ENCODE results near the gene ATE1.
"Not testable (repeated sequence)": the region's sequence is repeated elsewhere in the genome, so short reads cannot be mapped to it uniquely, and the experiment has no call there.

The ATE1 gene

GRCh38 chr10:121930268-121931085, 2.6 kb upstream of the ATE1 start:
- DNase-seq (ENCODE audit: low read depth, low spot score), result not testable (repeated sequence)

DNA sequence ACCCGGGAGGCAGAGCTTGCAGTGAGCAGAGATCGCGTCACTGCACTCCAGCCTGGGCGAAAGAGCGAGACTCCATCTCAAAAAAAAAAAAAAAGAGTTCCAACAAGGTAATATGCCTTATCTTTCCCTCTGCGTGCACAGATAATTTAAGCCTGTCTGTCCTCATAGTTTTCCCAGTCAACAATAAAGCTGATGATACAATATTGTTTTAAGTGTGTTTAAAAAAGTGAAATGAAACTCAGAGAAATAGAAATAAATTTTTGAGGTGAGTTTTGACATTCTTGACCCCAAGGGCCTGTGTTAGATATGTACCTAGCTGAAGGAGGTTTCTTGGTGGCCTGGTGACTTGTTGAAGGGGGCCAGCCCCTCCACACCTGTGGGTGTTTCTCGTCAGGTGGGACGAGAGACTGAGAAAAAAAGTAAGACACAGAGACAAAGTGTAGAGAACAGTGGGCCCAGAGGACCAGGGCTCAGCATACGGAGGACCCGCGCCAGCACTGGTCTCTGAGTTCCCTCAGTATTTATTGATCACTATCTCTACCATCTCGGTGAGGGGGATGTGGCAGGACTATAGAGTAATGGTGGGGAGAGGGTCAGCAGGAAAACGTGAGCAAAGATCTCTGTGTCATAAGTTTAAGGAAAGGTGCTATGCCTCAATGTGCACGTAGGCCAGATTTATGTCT, 1.9 kb upstream of the ATE1 start:
- not testable (repeated sequence) for DNase-seq (ENCODE audit: low read depth, low spot score)

GRCh38 chr10:121928528-121928884, 675 bp upstream of the ATE1 start:
- no peak for DNase-seq (ENCODE audit: low read depth, low spot score)

- DNase-seq (ENCODE audit: low read depth, low spot score), result peak; percentile 1
Measured at GRCh38 chr10:121927318-121927840, 452 bp downstream of the ATE1 start.

- DNase-seq (ENCODE audit: low read depth, low spot score), result no peak
Measured at GRCh38 chr10:121926671-121927317, 1.0 kb downstream of the ATE1 start.

DNA sequence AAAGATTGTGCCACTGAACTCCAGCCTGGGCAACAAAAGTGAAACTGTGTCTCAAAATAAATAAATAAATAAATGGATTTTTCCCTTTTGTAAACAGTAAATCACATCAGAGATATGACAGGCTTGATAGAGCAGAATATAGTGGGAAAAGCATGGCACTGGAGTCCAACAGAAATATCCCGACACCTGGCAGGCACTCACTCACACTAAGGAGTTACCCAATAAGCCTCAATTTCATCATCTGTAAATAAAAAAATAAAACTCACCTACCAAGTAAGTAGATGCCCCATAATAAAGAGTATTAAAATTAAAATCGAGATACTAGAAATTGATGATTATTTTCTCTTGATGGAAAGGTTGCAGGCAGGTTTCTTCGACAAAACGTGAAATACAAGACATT, 1.7 kb downstream of the ATE1 start:
- DNase-seq (ENCODE audit: low read depth, low spot score), result no peak

DNA sequence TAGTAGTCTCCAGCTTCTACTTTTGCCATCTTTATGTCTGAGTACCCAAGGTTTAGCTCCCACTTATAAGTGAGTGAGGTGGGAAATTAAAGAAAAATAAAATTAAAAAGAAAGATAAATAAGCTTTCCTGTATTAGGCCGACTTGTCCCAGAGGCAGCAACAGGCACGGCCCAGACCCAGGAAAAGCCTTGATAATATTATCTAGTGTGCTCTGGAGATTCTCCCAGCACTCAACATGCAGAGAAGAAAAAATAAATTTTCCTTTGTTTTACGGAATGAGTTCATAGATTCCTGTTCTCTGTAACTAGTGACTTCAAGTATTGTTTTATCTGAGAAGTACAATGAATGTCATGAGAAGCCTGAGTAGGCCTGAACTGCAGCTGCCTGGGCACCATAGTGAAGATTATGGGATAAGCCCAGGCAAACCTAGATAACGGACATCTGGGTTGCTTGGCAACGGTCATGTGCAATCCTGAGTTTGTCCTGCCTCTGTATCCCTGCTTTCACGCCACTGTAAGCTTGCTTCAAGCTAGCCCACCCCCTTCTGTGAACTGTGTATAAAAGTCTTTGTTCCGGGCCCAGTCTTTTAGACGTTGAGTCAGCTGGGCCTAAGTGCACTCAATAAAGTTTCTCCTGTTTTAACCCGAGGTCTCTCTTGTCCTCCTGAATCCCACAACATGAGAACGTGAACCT, 6.4 kb downstream of the ATE1 start:
- DNase-seq (ENCODE audit: low read depth, low spot score), result no peak

DNA sequence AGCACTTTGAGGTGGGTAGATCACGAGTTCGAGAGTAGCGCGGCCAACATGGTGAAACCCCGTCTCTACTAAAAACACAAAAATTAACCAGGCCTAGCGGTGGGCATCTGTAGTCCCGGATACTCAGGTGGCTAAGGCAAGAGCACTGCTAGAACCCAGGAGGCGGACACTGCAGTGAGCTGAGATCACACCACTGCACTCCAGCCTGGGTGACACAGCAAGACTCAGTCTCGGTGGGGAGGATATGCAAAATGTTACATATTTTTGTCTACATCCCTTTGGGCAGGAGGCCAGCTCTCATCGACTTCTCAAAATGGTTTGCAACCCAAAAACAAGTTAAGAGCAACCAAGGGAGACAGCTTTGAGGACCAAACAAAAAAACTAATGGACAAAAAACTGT, 8.2 kb downstream of the ATE1 start:
- DNase-seq (ENCODE audit: low read depth, low spot score), result no peak

- DNase-seq (ENCODE audit: low read depth, low spot score), result not testable (repeated sequence)
Measured at GRCh38 chr10:121918800-121919199, 9.0 kb downstream of the ATE1 start.

DNA sequence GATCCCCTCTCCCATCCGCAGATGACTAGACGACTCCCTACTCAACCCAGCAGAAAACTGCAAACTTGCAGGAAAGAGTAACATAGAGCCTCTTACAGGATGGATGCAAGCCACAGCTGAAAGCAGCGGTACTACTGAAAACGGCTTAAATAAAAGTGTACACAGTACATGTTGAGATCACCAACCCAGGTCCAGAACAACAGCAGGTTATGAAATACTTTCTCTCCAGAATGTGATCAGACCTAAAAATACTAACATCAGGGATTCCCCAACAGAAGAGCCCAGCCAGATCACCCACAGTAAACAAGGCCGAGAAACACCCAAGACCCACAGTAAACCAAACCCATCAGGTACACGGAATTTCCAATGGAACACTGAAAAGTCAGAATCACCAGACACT, 13.2 kb downstream of the ATE1 start:
- no peak for DNase-seq (ENCODE audit: low read depth, low spot score)

- no peak for DNase-seq (ENCODE audit: low read depth, low spot score)
Measured at GRCh38 chr10:121911421-121911697, 16.5 kb downstream of the ATE1 start.

DNA sequence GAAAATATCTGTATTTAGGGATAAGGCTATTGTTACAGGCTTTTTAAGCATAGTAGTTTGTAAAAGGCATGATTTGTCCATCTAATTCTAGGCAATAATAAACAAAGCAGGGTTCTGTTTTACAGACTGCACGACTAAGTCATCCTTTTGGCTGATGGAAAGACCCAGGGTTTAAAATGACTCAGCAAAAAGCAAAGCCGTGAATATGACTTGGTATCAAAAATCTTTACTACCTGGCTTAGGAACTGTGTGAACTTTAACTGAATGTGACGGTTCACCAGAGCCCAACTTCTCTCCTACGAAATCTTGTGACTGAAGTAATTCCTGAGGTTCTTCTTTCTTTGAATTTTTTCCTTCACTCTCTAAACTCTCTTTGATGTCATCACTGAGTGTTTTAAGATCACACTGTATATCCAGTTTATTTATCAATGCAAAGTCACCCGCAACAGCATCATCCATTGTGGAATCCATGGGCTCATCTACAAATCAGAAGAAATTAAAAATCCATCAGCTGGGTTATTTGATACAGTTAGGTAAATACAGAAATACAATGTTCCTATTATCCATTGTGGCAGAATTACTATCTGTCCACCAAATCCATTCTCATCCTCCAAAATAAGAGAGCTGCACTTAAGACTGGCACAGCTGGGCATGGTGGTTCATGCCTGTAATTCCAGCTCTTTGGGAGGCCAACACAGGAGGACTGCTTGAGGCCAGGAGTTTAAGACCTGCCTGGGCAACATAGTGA, 17.0 kb downstream of the ATE1 start:
- DNase-seq (ENCODE audit: low read depth, low spot score), result no peak

DNA sequence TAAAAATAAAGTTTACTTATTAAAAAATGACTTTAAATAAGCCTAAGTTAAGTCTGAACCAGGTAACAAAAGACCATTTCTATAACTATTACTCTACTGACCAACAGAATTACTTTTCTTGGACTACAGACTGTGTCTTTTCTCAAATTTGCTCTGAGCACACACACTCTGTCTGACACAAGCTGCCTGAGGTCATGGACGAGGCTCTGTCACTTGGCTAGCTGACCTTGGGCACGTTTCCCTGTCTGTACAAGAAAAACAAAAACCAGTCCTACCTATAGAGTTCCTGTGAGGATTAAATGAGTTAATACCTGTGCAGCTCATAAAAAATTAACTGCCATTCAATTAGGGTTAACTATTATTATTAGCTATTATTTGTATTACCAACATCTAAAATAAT, 22.9 kb downstream of the ATE1 start:
- no peak for DNase-seq (ENCODE audit: low read depth, low spot score)

GRCh38 chr10:121900443-121901174, 27.2 kb downstream of the ATE1 start:
- DNase-seq (ENCODE audit: low read depth, low spot score), result no peak

- DNase-seq (ENCODE audit: low read depth, low spot score), result no peak
Measured at GRCh38 chr10:121899727-121900126, 28.1 kb downstream of the ATE1 start.

DNA sequence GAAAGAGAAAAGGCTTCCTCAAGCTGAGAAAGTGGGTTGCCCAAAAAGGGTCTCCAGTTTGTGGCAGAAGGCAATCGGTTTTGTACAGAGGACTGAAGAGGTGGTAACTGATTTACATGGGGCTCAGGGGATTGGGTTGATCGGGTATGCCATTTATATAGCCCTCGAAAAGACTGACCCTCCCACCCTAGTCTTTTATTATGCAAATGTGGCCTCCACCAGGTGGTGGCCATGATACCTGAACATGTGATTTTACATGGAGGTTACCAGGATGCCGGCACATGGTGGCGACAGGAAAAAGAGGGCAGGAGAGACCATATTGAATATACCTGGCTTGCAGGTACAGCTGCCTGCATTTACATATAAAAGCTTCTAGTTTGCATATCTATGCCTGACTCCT, 36.7 kb downstream of the ATE1 start:
- DNase-seq (ENCODE audit: low read depth, low spot score), result no peak

DNA sequence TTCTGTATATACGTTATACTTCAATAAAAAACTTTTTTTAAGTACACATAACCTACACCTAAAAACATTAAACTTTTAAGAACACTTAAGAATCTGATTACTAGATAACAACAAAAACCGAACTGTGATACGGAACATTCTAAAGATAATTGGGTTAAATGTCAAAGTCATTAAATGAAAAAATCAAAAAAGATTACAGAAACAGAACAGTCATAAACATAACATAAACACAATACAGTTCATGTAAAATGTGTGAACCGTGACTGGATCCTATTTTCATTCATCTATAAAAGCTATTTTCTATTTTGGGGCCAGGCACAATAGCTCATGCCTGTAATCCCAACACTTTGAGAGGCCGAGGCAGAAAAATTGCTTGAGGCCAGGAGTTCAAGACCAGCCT, 38.6 kb downstream of the ATE1 start:
- no peak for DNase-seq (ENCODE audit: low read depth, low spot score)

GRCh38 chr10:121886997-121887622, 40.7 kb downstream of the ATE1 start:
- DNase-seq (ENCODE audit: low read depth, low spot score), result no peak

DNA sequence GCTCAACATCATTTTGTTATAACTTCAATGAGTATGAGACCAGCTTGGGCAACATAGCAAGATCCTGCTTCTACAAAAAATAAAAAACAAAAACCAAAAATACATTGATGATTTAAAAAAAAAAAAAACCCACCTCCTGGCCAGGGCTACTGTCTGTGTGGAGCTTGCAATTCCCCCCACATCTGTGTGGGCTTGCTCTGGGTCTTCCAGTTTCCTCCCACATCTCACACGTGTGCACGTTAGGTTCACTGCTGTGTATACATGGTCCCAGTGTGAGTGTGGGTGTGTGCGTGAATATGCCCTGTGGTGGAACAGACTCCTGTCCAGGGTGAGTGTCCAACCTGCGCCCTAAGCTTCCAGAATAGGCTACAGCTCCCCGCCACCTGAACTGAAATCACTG, 41.6 kb downstream of the ATE1 start:
- no peak for DNase-seq (ENCODE audit: low read depth, low spot score)

DNA sequence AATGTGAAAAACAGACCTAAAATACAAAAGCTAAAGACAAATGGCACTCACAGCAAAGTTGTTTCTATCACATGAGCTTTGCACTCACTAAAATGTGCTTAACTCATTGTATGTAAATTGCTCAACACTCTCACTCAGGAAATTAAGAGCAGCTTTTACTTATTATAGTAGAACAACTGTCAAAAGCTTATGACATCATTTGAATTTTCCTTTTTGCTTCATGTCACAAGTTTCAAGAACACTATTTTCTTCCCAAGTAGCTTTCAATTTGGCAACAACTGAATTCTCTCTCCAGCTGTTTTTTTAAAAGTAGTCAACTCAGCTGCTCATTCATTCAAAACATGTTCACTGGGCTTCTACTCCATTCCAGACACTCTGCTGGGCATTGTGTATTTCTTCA, 46.9 kb downstream of the ATE1 start:
- DNase-seq (ENCODE audit: low read depth, low spot score), result no peak

All from activated CD4-positive, CD25-positive, alpha-beta regulatory T cell treated with anti-CD3 and anti-CD28 coated beads, Interleukin-2, amount 50 U/mL, for 16 hours (primary cell).